ENCODE data around the gene KAZN. TPM values are rescaled to one million over a fixed set of nuclear protein-coding genes. Genes with fewer than 3 reads are reported as not detected.

The KAZN gene
- total RNA-seq, 3 donors from 2014 or later, result 0.35 to 1.7 (median 1.2) TPM

DNA sequence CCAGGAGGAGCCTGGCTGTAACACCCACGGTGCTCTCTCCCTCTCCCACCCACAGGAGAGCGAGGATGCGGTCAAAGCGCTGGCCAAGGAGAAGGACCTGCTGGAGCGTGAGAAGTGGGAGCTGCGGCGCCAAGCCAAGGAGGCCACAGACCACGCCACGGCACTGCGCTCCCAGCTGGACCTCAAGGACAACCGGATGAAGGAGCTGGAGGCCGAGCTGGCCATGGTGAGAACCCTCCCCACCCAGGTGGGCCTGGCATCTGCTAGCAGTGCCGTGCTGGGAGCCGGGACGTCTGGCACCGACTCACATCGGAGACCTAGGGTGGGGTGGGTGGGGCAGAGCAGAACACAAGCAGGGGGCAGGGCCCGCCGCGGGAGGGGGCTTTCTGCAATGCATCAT is 445.4 kb downstream of the KAZN start:
- Mint-ChIP-seq H3K9me3 (no peaks in the 10 kb centered on the region), H3K4me1 (ENCODE audit: low read depth) (no peaks in the 10 kb centered on the region), H3K4me3 (no peak overlapping the region), H3K36me3 (ENCODE audit: insufficient read depth) (no peaks in the 10 kb centered on the region), H3K27me3 (ENCODE audit: low read depth) (no peaks in the 10 kb centered on the region)
- no peak for ATAC-seq
- no peak for DNase-seq

DNA sequence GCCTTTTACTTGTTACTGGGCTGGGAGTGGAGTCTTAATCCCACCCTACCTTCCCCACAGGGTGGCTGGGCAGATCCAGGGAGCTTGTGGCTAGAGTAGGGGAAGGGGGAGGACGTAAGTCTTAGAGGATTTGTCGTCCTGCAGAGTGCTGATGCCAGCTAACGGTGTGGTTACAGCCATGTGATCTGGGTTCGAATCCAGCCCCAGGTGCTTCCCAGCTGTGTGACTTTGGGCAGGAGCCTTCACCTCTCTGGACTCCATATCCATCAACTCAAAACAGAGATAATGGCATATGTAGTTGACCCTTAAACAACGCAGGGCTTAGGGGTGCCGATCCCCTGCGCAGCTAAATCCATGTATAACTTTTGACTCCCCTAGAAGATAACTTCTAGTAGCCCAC is 446.6 kb downstream of the KAZN start:
- no peaks in the 10 kb centered on the region for H3K9me3 Mint-ChIP-seq
- DNase-seq (no peak), ATAC-seq (no peak)
- no peak overlapping the region for H3K4me3 Mint-ChIP-seq
- H3K36me3 Mint-ChIP-seq (ENCODE audit: insufficient read depth), result no peaks in the 10 kb centered on the region
- H3K27me3 Mint-ChIP-seq (ENCODE audit: low read depth), result no peaks in the 10 kb centered on the region
- H3K4me1 Mint-ChIP-seq (ENCODE audit: low read depth), result no peaks in the 10 kb centered on the region

DNA sequence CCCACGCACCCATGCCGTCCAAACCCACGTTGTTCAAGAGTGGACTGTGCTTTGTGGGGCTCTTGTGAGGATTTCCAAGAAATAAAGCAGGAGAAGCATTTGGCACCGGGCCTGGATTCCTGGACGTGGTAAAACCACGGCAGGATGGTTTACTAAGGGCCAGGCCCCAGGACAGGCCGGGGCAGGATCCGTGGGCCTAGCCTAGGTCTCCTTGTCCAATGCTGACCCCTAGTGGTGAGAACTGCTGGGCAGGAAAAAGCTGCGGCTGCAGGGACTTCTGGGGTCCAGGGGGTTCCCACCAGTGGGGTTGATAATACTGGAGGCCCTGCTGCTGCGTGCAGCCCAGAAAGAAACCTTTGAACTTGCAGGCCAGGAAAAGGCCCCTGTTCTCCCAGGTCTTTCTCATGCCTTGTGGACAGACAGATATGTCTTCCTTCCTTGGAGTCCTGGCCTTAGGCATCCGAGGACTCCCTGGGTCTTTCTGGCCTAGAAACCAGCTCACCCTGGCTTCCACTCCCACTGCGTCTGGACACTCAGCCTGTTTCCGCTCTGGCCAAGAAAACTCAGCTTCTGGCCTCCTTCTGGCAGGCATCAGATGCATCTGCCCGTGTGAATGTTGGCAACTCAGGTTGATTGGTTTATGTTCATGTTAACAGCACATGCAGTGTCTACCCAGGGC is 448.1 kb downstream of the KAZN start:
- Mint-ChIP-seq H3K36me3 (ENCODE audit: insufficient read depth) (no peaks in the 10 kb centered on the region), H3K27me3 (ENCODE audit: low read depth) (no peaks in the 10 kb centered on the region), H3K4me1 (ENCODE audit: low read depth) (no peaks in the 10 kb centered on the region), H3K4me3 (no peak overlapping the region), H3K9me3 (no peaks in the 10 kb centered on the region)
- ATAC-seq (no peak), DNase-seq (peak; percentile 42)

DNA sequence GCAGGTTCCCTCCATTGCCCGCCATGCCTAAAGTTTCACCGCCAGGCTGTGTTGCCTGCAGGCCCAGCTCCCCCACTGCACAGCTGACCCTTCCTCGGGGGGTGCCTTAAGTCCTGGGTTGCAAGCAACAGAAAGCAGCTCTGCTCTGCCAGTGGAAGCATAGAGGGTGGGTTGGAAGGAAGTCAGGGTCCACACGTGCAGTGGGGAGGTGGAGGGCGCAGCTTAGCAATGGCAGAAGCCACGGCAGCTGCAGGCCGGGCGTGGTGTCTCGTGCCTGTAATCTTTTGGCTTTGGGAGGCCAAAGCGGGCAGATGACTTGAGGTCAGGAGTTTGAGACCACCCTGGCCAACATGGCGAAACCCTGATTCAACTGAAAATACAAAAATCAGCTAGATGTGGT is 448.8 kb downstream of the KAZN start:
- Mint-ChIP-seq H3K9me3 (no peaks in the 10 kb centered on the region), H3K4me3 (no peak overlapping the region), H3K4me1 (ENCODE audit: low read depth) (no peaks in the 10 kb centered on the region), H3K36me3 (ENCODE audit: insufficient read depth) (no peaks in the 10 kb centered on the region), H3K27me3 (ENCODE audit: low read depth) (no peaks in the 10 kb centered on the region)
- no peak for ATAC-seq
- no peak for DNase-seq

DNA sequence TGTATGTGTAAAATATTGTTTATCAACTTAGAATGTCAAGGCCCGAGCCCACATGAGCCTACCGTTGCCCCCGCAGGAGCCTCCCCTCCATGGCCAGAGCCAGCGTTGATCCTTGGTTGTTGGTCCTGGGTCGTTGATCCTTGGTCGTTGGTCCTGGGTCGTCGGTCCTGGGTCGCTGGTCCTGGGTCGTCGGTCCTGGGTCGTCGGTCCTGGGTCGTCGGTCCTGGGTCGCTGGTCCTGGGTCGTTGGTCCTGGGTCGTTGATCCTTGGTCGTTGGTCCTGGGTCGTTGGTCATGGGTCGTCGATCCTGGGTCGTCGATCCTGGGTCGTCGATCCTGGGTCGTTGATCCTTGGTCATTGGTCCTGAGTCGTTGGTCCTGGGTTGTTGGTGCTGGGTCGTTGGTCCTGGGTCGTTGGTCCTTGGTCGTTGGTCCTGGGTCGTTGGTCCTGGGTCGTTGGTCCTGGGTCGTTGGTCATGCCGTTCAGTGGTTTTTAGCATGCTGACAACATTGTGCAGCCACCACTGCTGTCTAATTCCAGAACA is 450.0 kb downstream of the KAZN start:
- Mint-ChIP-seq H3K36me3 (ENCODE audit: insufficient read depth) (no peaks in the 10 kb centered on the region), H3K27me3 (ENCODE audit: low read depth) (no peaks in the 10 kb centered on the region), H3K4me3 (no peak overlapping the region), H3K4me1 (ENCODE audit: low read depth) (no peaks in the 10 kb centered on the region), H3K9me3 (no peaks in the 10 kb centered on the region)
- ATAC-seq (no peak), DNase-seq (no peak)

DNA sequence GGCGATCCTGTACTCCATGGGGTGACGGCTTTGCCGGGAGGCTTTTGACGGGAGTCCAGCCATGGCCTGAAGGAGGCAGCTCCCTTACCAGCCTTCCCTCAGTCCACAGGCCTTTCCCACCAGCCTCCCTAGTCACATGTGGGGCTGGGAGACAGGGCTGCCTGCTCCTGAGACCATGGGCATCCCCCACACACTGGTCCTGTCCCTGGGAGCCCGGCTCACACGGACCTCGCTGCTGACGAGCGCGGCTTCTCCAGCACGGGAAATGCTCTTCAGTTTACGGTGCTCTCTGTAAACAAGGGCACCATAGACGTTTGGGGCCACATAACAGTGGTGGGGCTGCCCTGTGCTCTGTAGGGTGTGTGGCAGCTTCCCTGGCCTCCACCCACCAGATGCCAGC is 450.6 kb downstream of the KAZN start:
- no peaks in the 10 kb centered on the region for H3K36me3 Mint-ChIP-seq (ENCODE audit: insufficient read depth)
- no peaks in the 10 kb centered on the region for H3K4me1 Mint-ChIP-seq (ENCODE audit: low read depth)
- H3K9me3 Mint-ChIP-seq, result no peaks in the 10 kb centered on the region
- no peak for ATAC-seq
- DNase-seq, result no peak
- H3K27me3 Mint-ChIP-seq (ENCODE audit: low read depth), result no peaks in the 10 kb centered on the region
- H3K4me3 Mint-ChIP-seq, result no peak overlapping the region

DNA sequence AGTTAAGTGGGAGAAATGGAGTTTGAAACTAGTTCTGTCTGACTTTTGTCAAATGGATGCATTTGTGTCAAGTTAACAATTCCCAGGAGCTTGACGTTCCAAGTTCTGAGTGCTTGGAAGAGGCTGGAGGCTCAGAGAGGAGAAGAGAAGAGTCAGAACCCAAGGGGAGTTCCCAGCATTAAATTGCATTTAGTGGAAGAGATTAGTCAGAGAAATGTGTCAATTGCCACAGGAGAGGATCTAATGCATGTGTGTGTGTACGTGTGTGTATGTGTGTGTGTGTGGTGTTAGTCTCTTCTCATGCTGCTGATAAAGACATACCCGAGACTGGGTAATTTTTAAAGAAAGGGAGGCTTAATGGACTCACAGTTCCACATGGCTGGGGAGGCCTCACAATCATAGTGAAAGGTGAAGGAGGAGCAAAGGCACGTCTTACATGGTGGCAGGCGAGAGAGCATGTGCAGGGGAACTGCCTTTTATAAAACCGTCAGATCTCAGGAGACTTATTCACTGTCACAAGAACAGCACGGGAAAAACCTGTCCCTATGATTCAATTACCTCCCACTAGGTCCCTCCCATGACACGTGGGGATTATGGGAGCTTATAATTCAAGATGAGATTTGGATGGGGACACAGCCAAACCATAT is 453.5 kb downstream of the KAZN start:
- Mint-ChIP-seq H3K9me3 (no peaks in the 10 kb centered on the region), H3K4me1 (ENCODE audit: low read depth) (no peaks in the 10 kb centered on the region), H3K36me3 (ENCODE audit: insufficient read depth) (no peaks in the 10 kb centered on the region), H3K27me3 (ENCODE audit: low read depth) (no peaks in the 10 kb centered on the region), H3K4me3 (no peak overlapping the region)
- DNase-seq (no peak), ATAC-seq (peak in 1 of 2 donors; percentile 21)

DNA sequence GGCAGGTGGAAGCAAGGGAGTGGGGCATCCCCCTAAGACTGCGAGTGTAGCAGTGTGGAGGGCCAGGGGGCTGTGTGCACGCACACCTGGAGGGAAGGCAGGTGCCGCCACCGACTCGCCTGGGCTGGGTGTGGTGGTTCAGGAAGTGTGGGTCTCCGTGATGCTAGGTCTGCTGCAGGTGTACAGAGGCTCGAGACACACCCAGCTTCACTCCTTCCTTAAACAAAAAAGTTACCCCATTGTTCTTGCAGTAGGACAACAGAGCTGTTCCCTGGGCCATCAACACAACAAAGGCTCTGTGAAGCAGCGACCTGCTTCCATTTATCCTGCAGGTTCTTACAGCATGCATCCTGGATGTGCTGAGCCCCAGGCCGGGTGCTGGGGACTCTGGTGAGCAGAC is 454.7 kb downstream of the KAZN start:
- DNase-seq (no peak), ATAC-seq (no peak)
- Mint-ChIP-seq H3K4me1 (ENCODE audit: low read depth) (no peaks in the 10 kb centered on the region), H3K4me3 (no peak overlapping the region), H3K36me3 (ENCODE audit: insufficient read depth) (no peaks in the 10 kb centered on the region), H3K9me3 (no peaks in the 10 kb centered on the region), H3K27me3 (ENCODE audit: low read depth) (peaks cover 4% of the 10 kb centered on the region)

DNA sequence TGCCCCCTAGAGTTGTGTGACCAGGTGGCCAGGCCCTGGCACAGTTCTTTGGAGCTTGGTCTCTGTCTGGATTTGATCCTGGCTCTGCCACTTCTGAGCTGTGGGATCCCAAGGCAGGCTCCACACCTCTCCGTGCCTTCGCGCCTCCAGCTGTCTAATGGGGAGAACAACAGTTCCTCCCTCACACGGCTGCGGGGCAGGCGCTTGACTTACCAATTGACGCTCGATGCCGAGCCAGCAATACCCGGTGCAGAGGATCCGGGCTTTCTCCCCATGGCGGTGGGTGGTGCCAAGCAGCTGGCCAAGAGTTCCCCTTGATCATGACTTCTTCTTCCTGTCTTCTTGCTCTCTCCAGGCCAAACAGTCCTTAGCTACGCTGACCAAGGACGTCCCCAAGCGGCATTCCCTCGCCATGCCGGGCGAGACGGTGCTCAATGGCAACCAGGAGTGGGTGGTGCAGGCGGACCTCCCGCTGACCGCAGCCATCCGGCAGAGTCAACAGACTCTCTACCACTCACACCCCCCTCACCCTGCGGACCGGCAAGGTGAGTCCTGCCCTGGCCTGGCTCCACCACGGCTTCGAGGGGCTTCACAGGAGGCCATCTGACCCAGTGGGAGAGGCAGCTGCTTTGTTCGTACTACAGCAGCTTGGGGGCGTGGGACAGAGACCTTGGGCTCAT is 457.4 kb downstream of the KAZN start:
- Mint-ChIP-seq H3K27me3 (ENCODE audit: low read depth) (peaks cover 4% of the 10 kb centered on the region), H3K9me3 (no peaks in the 10 kb centered on the region), H3K36me3 (ENCODE audit: insufficient read depth) (no peaks in the 10 kb centered on the region), H3K4me1 (ENCODE audit: low read depth) (no peaks in the 10 kb centered on the region), H3K4me3 (no peak overlapping the region)
- no peak for ATAC-seq
- DNase-seq, result no peak

DNA sequence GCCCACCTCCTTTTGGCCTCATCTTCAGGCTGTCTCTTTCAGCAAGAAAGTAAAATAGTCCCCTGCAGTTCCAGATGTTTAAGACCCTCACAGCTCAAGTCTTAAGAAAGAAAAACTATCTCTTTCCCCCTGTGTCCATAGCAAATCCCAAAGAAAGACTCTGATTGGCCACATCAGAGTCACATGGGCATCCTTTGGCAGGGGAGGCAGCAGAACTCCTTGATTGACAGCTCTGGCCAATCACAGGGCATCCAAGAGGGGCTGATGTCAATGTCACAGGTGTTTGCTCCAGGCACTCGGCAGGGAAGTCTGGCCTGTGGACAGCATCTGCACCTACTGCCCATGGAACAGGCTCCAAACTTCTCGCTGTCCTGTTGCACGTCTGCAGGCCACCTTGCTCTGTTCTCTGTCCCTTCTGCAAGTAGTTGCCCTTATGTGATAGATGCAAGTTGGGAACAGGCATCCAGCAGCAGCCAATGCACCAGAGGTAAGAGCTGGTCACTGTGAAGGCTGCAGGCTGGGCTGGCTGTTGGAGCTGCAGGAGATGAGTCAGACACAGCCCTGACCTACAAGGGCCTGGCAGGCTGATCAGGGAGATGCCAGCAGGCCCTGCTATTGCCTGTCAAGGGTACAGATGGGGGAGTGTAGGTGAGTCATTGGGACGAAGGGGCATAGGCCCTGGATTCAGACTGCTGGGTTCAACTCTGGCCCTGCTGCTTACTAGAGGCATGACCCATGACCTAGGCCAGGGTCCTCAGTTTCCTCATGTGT is 458.2 kb downstream of the KAZN start:
- Mint-ChIP-seq H3K36me3 (ENCODE audit: insufficient read depth) (no peaks in the 10 kb centered on the region), H3K4me1 (ENCODE audit: low read depth) (no peaks in the 10 kb centered on the region), H3K27me3 (ENCODE audit: low read depth) (peaks cover 4% of the 10 kb centered on the region), H3K9me3 (no peaks in the 10 kb centered on the region), H3K4me3 (no peak overlapping the region)
- DNase-seq (no peak), ATAC-seq (no peak)

DNA sequence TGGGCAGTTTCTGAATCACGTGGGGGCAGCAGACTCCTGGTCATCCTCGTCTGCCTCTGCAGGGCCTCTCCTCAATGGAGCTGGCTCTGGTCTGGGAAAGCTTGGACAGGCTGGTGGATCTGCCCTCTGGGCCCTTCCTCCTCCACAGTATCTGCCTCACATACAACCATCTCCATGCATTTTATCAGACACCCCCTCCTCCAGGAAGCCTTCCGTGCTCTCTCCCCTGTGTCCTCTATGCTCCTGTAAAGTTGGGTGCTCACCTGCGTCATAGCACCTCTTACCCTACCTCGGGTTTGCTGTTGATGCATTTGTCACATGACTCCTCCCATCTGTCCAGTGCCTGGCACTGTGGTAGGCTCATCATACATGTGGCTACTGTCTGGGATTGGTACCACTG is 459.3 kb downstream of the KAZN start:
- peaks cover 4% of the 10 kb centered on the region for H3K9me3 Mint-ChIP-seq
- peaks cover 4% of the 10 kb centered on the region for H3K27me3 Mint-ChIP-seq (ENCODE audit: low read depth)

DNA sequence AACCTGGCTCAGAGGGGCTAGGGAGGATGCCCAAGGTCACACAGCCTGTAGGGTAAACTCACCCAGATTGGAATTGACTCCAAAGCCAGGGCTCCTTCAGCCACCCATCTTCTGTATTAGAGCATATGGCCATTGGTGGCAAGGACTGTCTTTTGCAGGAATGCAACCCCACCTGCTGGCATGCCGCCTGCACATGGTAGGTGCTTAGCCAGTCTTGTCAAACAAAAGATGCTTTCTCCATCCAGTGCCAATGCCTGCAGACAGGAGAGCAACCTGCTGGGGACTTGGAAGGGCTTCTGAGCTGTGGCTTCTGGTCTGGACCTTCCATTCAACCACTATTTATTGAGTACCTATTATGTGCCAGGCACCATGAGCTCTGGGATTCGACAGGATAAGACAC is 459.8 kb downstream of the KAZN start:
- no peaks in the 10 kb centered on the region for H3K36me3 Mint-ChIP-seq (ENCODE audit: insufficient read depth)
- ATAC-seq, result no peak
- no peaks in the 10 kb centered on the region for H3K4me1 Mint-ChIP-seq (ENCODE audit: low read depth)
- H3K4me3 Mint-ChIP-seq, result no peak overlapping the region
- peaks cover 4% of the 10 kb centered on the region for H3K27me3 Mint-ChIP-seq (ENCODE audit: low read depth)
- peaks cover 4% of the 10 kb centered on the region for H3K9me3 Mint-ChIP-seq
- DNase-seq, result no peak

More for the DNA sequence above, 459.3 kb downstream of the KAZN start:
- Mint-ChIP-seq H3K4me1 (ENCODE audit: low read depth) (no peaks in the 10 kb centered on the region), H3K36me3 (ENCODE audit: insufficient read depth) (no peaks in the 10 kb centered on the region), H3K4me3 (no peak overlapping the region)
- DNase-seq (no peak), ATAC-seq (no peak)

DNA sequence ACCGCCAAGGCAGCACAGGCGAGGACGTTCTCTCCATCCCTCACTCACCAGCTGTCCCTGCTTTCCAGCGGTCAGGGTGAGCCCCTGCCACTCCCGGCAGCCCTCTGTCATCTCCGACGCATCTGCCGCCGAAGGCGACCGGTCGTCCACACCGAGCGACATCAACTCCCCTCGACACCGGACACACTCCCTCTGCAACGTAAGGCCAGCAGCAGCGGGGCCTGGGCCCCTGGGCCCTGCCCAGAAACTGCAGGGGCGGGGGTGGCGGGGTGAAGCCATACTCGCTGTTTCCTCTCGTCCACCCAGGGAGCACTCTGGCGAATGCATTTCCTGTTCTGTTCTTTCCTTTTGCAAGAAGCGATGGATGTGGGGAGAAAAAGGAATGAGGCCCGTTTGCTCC is 461.6 kb downstream of the KAZN start:
- H3K4me1 Mint-ChIP-seq (ENCODE audit: low read depth), result no peaks in the 10 kb centered on the region
- ATAC-seq, result no peak
- no peaks in the 10 kb centered on the region for H3K36me3 Mint-ChIP-seq (ENCODE audit: insufficient read depth)
- peaks cover 4% of the 10 kb centered on the region for H3K27me3 Mint-ChIP-seq (ENCODE audit: low read depth)
- DNase-seq, result no peak
- H3K9me3 Mint-ChIP-seq, result peaks cover 4% of the 10 kb centered on the region
- no peak overlapping the region for H3K4me3 Mint-ChIP-seq

DNA sequence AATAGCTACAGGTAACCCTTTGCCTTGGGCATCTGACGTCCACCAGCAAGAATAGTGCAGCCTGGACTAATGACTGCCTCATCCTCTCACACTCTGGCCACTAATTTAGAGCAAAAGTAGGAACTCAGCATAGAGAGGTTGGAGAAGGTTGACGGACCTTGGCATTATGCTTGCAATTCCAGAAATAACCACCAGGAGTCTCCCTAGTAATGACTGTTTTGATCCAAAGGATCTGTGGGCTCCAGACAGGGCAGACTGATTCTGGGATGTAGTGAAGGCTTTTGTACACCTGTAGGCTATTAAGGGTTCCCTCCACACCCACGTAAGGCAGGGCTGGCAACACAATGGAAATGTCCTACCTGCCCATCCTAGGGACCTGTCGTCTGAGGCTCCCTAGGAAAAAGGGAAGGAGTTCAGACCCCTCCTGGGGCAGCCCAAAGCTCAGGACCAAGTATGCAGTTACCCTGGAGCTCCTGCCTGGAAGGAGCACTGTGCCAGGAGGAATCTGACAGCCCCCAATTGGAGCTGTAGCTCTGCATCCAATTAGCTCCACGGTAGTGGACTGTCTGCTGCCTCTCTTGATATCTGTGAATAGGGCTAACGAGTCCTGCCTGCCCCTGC is 464.1 kb downstream of the KAZN start:
- Mint-ChIP-seq H3K9me3 (peaks cover 4% of the 10 kb centered on the region), H3K27me3 (ENCODE audit: low read depth) (peaks cover 4% of the 10 kb centered on the region), H3K4me1 (ENCODE audit: low read depth) (peaks cover 2% of the 10 kb centered on the region), H3K4me3 (no peak overlapping the region), H3K36me3 (ENCODE audit: insufficient read depth) (no peaks in the 10 kb centered on the region)
- DNase-seq (no peak), ATAC-seq (no peak)
